Lower leg skin (tissue), 3 donors: ENCODE measurements around the gene SLC5A9.
"Not testable (repeated sequence)": the region's sequence is repeated elsewhere in the genome, so short reads cannot be mapped to it uniquely, and the experiment has no call there.

ENCODE experiments used
- CTCF ChIP-seq, 3 donors: fragments of 450-650 bp; IDR thresholded peaks; one replicate each; pipeline ENCODE4 v1.5.1; 2016; ENCODE audit warnings: antibody characterized with exemption in 3 of 3, mild to moderate bottlenecking in 3 of 3, moderate library complexity in 2 of 3
- POLR2A ChIP-seq, 2 donors: fragments of 450-650 bp; IDR thresholded peaks; one replicate each; pipeline ENCODE4 v1.6.1; 2016 to 2017; ENCODE audit warnings: antibody characterized with exemption in 2 of 2, mild to moderate bottlenecking in 1 of 2, moderate library complexity in 1 of 2

- not testable (repeated sequence) for TF ChIP-seq CTCF, POLR2A (IDR thresholded peaks at IDR 0.05)
These were observed 54.9 kb downstream of the SLC5A9 start for GRCh38 chr1:48277437-48277836.
